ENCODE data around the gene FRMD4B. TPM values are rescaled to one million over a fixed set of nuclear protein-coding genes. Genes with fewer than 3 reads are reported as not detected.

Gene FRMD4B
- total RNA-seq, 1 donor from 2014 or later = 10.8 TPM

GRCh38 chr3:69370901-69371301, 15.0 kb downstream of the FRMD4B start:
- no peak for DNase-seq (ENCODE audit: low spot score)
- intact Hi-C loops (cut with DNase I) = no loop called here

DNA sequence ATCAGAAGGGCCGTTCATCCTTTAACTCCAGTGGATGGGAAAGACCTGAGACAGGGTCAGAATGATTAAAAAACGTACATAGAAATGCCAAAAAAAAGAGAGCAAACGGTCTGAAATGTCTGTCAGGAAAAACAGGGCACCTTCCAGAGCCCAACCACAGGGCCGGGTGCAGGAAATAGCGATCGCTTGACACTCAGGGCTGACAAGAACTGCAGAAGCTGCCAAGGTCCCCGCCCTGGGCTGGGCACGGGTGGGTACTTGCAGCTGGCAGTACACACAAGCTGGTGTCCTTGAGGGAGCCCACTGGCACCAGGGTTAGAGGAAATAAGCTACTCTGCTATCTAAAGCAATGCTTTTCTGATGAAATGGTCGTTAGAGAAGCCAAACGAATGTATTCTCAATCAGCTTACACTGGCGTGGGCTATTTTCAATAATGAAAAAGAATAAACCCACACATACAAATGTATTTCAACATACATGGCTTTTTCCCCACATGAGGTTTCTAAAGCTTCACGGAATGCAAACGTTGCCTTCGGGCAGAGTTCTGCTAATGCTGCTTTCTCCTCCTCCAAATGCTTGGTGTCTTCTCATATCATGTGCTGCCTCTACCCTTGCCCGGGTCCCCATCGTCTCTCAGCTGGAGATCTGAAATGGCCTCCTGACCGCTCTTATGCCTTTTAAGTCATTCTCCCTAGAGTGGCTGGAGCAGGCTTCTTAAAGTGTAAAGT, 15.6 kb downstream of the FRMD4B start:
- peak; percentile 88 for DNase-seq (ENCODE audit: low spot score)
- intact Hi-C loops (cut with DNase I) = no loop called here

- no peak for DNase-seq (ENCODE audit: low spot score)
- intact Hi-C loops (cut with DNase I) = no loop called here
Measured at GRCh38 chr3:69368129-69368741, 17.7 kb downstream of the FRMD4B start.

DNA sequence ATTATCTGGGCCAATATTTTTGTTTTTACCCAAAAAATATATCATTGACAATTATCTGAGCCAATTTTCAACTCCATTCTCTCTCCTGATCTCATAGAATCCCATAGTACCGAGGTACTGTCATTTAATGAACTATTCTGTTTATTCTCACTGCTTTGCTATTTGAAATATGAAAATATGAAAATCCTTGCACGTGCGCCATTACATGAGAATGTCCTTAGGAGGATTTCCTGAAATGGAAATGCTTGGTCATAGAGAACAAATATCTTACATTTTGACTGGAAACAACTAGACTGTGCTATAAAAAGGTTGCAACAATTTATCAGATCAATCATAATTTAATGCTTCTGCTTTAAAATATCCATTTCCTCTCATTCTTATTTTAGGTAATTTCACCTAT, 18.3 kb downstream of the FRMD4B start:
- no peak for DNase-seq (ENCODE audit: low spot score)
- intact Hi-C loops (cut with DNase I) = no loop called here

DNA sequence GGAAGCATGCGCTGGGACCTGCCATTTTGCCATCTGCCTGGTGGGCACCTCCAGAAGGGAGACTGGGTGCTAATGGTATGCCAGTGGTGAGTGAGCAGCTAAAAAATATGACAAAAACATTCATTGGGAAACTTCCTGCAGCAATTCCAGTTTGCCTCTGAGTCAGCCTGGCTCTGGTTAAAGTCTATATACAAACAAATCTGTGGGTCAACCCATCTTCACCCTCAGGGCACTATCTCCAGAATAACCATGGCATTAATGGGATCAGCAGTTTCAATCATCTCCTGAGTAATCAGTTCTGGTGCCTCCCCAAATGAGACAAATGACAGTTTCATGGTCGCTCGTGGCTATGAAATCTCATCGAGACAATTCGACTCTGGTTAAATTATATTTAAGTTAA, 21.5 kb downstream of the FRMD4B start:
- no peak for DNase-seq (ENCODE audit: low spot score)
- intact Hi-C loops (cut with DNase I) = no loop called here

GRCh38 chr3:69360690-69361089, 25.2 kb downstream of the FRMD4B start:
- intact Hi-C loops (cut with DNase I) = no loop called here

GRCh38 chr3:69359916-69360315, 26.0 kb downstream of the FRMD4B start:
- intact Hi-C loops (cut with DNase I) = loop anchor here (5.0 kb wide), 1 partner anchor 38 kb away; no protein-coding TSS in a partner anchor
- no peak for DNase-seq (ENCODE audit: low spot score)

More at GRCh38 chr3:69360690-69361089, 25.2 kb downstream of the FRMD4B start:
- no peak for DNase-seq (ENCODE audit: low spot score)

DNA sequence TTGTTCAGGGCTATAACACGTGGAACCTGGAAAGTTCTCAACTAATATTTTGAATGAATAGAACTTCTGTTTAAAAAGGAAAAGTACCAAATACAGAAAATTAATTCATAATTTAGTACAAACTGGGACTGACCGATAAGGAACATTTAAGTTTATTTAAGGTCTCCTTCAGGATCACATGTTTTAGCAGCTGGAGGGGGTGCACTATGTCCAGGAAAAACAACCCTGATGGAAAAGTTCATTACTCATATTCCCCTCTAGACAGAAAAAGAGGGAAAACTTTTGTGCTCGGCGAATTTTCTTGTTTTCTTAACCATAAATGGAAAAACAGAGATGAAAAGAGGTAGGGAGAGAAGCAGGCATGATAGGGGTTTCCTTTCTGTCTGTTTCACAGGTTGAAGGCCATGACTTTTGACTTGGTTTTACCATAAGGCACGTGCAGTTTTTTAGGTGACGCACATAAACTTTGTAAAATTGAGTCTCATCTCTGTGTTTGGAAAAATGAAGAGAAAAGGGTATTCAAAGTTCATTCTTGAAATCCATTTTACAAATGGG, 26.5 kb downstream of the FRMD4B start:
- intact Hi-C loops (cut with DNase I) = loop anchor here (5.0 kb wide), 1 partner anchor 37 kb away; no protein-coding TSS in a partner anchor
- DNase-seq (ENCODE audit: low spot score) = no peak

DNA sequence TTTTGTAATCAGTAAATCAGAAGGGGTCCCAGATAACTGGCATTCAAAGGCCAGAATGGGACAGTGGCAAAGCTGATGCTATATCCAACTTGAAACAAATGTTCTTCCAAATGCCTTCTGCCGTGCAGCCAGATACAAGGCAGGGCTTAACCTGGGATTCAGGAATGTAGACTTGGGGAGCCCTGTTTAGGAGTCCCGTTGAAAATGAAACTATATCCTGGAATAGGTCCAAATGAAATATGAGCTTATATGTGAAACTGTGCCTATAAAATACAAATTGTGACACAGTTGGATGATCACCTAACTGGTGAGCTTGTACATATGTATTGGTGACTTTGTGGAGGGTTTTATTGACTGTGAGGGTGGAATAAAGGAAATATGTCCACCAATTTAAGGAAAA, 28.7 kb downstream of the FRMD4B start:
- intact Hi-C loops (cut with DNase I) = loop anchor here (5.0 kb wide), 1 partner anchor 35 kb away; no protein-coding TSS in a partner anchor
- no peak for DNase-seq (ENCODE audit: low spot score)

DNA sequence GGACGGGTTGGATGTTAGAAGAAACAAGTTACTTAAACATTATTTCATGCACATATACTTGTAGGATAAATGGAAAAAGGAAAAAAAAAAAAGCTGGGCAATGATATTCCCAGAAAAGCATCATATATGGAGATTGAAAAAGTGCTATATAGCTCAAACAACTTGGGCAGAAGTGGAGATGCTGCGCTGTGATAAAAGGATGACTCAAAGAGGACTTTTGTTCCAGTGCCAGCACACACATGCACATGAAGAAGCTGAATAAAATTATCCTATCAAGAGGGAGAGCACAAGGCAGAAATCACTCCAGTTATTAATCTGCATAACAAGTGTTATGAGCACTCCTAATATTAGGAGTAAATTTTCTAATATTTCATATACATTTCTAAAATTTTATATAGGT, 30.9 kb downstream of the FRMD4B start:
- no peak for DNase-seq (ENCODE audit: low spot score)
- intact Hi-C loops (cut with DNase I) = loop anchor here (5.0 kb wide), 2 partner anchors 33 to 57 kb away; no protein-coding TSS in a partner anchor

- intact Hi-C loops (cut with DNase I) = loop anchor here (5.0 kb wide), 1 partner anchor 59 kb away; no protein-coding TSS in a partner anchor
- no peak for DNase-seq (ENCODE audit: low spot score)
Measured at GRCh38 chr3:69353503-69353902, 32.4 kb downstream of the FRMD4B start.

GRCh38 chr3:69353088-69353478, 32.8 kb downstream of the FRMD4B start:
- intact Hi-C loops (cut with DNase I) = loop anchor here (5.0 kb wide), 1 partner anchor 59 kb away; no protein-coding TSS in a partner anchor
- no peak for DNase-seq (ENCODE audit: low spot score)

DNA sequence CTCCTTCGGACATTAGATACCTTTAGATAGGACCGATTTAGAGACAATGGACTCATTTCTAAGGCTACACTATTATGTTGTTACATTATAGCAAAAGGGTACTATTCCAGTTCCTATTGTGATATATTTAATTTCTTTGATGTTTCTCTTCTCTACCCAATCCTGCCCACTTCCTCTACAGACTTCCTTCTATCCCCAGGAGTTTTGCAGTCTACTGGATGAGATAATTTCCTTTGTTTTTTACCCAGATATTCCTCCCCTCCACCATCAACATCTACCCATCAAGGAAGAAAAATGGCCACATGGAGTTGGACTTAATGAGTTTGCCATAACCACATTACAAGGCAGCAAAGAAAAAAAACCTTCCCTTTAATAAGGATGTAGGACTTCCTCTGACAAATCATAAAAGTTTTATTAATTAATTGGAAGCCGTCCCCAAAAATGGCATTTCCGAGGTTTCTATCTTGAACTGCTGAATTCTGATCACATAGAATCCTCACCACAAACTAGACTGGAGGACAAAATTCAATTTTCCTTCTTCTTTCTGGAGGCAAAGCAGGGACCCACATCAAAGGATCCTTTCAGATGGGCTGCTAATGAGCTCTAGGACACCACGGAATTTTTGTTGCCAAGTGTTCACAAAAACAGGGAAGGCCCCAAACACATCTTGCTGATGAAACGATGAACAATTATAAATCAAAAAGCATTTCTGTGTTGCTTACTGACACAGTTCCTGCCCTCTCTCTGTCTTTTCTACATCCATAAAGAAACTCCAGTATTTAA, 33.4 kb downstream of the FRMD4B start:
- intact Hi-C loops (cut with DNase I) = loop anchor here (5.0 kb wide), 1 partner anchor 60 kb away; no protein-coding TSS in a partner anchor

GRCh38 chr3:69343875-69344274, 42.0 kb downstream of the FRMD4B start:
- intact Hi-C loops (cut with DNase I) = no loop called here
- DNase-seq (ENCODE audit: low spot score) = no peak

More for the DNA sequence above, 33.4 kb downstream of the FRMD4B start:
- no peak for DNase-seq (ENCODE audit: low spot score)

GRCh38 chr3:69342074-69342473, 43.8 kb downstream of the FRMD4B start:
- DNase-seq (ENCODE audit: low spot score) = no peak
- intact Hi-C loops (cut with DNase I) = no loop called here

GRCh38 chr3:69339760-69340159, 46.1 kb downstream of the FRMD4B start:
- intact Hi-C loops (cut with DNase I) = no loop called here
- no peak for DNase-seq (ENCODE audit: low spot score)

DNA sequence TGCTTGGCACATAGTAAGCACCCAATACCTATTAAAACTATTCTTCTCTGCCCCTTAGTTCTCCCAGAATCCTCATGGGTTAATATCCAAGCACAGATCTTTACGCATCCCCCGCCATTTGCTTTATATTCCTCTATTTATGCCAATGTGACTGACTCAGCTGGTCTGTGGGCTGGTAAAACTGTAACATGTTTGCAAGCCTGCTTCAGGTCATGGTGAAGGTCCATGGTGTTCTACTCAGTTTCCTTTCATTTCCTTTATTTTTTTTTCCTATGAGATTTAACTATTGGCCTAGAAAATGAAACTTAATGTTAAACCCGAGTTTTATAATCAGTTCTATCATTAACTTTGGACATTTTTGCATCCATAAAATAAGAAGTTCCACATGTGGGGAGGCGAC, 47.0 kb downstream of the FRMD4B start:
- DNase-seq (ENCODE audit: low spot score) = no peak
- intact Hi-C loops (cut with DNase I) = no loop called here

DNA sequence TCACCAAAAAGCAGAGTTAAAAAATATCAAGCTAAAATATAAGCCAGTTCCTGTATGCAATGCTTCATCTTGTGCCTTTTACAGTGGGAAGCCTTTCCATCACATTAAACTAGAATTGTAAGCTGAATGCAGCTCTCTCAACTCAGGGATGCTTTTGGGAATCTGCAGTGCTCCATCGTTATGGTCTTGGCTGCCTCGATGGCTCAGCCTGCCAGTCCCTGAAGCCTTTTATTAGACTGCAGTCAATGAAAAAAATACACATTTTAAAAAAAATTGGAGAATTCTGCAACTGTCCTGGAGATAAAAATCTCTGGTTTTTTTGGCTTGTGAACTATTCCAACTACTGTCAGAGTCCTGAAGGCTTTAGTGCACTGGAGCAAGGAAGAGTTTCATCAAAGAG, 53.0 kb downstream of the FRMD4B start:
- DNase-seq (ENCODE audit: low spot score) = no peak
- intact Hi-C loops (cut with DNase I) = no loop called here

- intact Hi-C loops (cut with DNase I) = no loop called here
- DNase-seq (ENCODE audit: low spot score) = no peak
Measured at GRCh38 chr3:69330891-69331400, 54.9 kb downstream of the FRMD4B start.

GRCh38 chr3:69329892-69330291, 56.0 kb downstream of the FRMD4B start:
- no peak for DNase-seq (ENCODE audit: low spot score)
- intact Hi-C loops (cut with DNase I) = loop anchor here (5.0 kb wide), 1 partner anchor 337 kb away; no protein-coding TSS in a partner anchor

Data from cardiac septum (tissue), 1 donor.